ENCODE results near the gene LMOD2. TPM values are rescaled to one million over a fixed set of nuclear protein-coding genes. Genes with fewer than 3 reads are reported as not detected.

LMOD2 gene
- total RNA-seq, 2 donors from 2014 or later: not detected

- Histone ChIP-seq H3K36me3 (no peaks in the 10 kb centered on the region), H3K27me3 (replicated peaks; ENCODE audit: insufficient read depth) (no peaks in the 10 kb centered on the region), H3K4me3 (no peak overlapping the region), H3K27ac (no peak overlapping the region), H3K9me3 (no peaks in the 10 kb centered on the region), H3K4me1 (ENCODE audit: control insufficient read depth in 1 of 2, low read depth in 2 of 2) (no peaks in the 10 kb centered on the region)
- no peak for DNase-seq (ENCODE audit: low spot score)
- TF ChIP-seq, protein P1, sequence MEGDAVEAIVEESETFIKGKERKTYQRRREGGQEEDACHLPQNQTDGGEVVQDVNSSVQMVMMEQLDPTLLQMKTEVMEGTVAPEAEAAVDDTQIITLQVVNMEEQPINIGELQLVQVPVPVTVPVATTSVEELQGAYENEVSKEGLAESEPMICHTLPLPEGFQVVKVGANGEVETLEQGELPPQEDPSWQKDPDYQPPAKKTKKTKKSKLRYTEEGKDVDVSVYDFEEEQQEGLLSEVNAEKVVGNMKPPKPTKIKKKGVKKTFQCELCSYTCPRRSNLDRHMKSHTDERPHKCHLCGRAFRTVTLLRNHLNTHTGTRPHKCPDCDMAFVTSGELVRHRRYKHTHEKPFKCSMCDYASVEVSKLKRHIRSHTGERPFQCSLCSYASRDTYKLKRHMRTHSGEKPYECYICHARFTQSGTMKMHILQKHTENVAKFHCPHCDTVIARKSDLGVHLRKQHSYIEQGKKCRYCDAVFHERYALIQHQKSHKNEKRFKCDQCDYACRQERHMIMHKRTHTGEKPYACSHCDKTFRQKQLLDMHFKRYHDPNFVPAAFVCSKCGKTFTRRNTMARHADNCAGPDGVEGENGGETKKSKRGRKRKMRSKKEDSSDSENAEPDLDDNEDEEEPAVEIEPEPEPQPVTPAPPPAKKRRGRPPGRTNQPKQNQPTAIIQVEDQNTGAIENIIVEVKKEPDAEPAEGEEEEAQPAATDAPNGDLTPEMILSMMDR (IDR thresholded peaks at IDR 0.05): no peak
- no peak for ATAC-seq (ENCODE audit: insufficient number of reproducible peaks, low FRiP score, low read depth)
Observed at GRCh38 chr7:123656544-123657303, 1.1 kb downstream of the LMOD2 start.

DNA sequence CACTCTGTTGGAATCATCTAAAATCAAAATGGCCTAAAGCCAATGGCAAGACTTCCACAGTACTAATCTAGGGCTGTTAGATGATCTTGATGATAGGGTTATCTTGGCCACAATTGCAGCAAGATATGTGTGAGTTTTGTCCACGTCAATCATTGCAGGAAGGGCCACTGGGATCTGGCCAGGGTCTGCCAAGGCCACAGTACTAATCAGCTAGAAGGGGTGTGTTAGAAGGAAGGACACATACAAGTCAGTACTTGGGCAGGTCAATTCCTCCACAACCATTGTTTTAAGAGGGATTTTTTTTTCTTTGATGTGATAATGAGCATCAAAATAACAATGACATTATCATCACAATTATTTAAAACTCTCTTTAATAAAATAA, 1.6 kb downstream of the LMOD2 start:
- no peak for ATAC-seq (ENCODE audit: insufficient number of reproducible peaks, low FRiP score, low read depth)
- H3K27me3 ChIP-seq (replicated peaks; ENCODE audit: insufficient read depth): no peaks in the 10 kb centered on the region
- TF ChIP-seq, protein P1 (IDR thresholded peaks at IDR 0.05): no peak
- no peak overlapping the region for H3K27ac ChIP-seq
- no peak overlapping the region for H3K4me3 ChIP-seq
- H3K36me3 ChIP-seq: no peaks in the 10 kb centered on the region
- no peaks in the 10 kb centered on the region for H3K4me1 ChIP-seq (ENCODE audit: control insufficient read depth in 1 of 2, low read depth in 2 of 2)
- DNase-seq (ENCODE audit: low spot score): no peak
- no peaks in the 10 kb centered on the region for H3K9me3 ChIP-seq

- no peaks in the 10 kb centered on the region for H3K36me3 ChIP-seq
- H3K4me1 ChIP-seq (ENCODE audit: control insufficient read depth in 1 of 2, low read depth in 2 of 2): no peaks in the 10 kb centered on the region
- DNase-seq (ENCODE audit: low spot score) (no peak), ATAC-seq (ENCODE audit: insufficient number of reproducible peaks, low FRiP score, low read depth) (no peak)
- H3K4me3 ChIP-seq: no peak overlapping the region
- TF ChIP-seq, protein P1 (IDR thresholded peaks at IDR 0.05): no peak
- no peaks in the 10 kb centered on the region for H3K27me3 ChIP-seq (replicated peaks; ENCODE audit: insufficient read depth)
- H3K9me3 ChIP-seq: no peaks in the 10 kb centered on the region
- H3K27ac ChIP-seq: no peak overlapping the region
Observed at GRCh38 chr7:123658023-123658422, 2.4 kb downstream of the LMOD2 start.

GRCh38 chr7:123660514-123661354, 5.1 kb downstream of the LMOD2 start:
- TF ChIP-seq, protein P1 (IDR thresholded peaks at IDR 0.05): no peak
- no peaks in the 10 kb centered on the region for H3K36me3 ChIP-seq
- no peaks in the 10 kb centered on the region for H3K27me3 ChIP-seq (replicated peaks; ENCODE audit: insufficient read depth)
- H3K4me3 ChIP-seq: no peak overlapping the region
- DNase-seq (ENCODE audit: low spot score) (no peak), ATAC-seq (ENCODE audit: insufficient number of reproducible peaks, low FRiP score, low read depth) (no peak)
- no peaks in the 10 kb centered on the region for H3K9me3 ChIP-seq
- no peaks in the 10 kb centered on the region for H3K4me1 ChIP-seq (ENCODE audit: control insufficient read depth in 1 of 2, low read depth in 2 of 2)
- no peak overlapping the region for H3K27ac ChIP-seq

- TF ChIP-seq, protein P1 (IDR thresholded peaks at IDR 0.05): no peak
Observed at GRCh38 chr7:123661765-123662164, 6.1 kb downstream of the LMOD2 start.

More at GRCh38 chr7:123661765-123662164, 6.1 kb downstream of the LMOD2 start:
- Histone ChIP-seq H3K27ac (no peak overlapping the region), H3K4me1 (ENCODE audit: control insufficient read depth in 1 of 2, low read depth in 2 of 2) (no peaks in the 10 kb centered on the region), H3K9me3 (no peaks in the 10 kb centered on the region), H3K36me3 (no peaks in the 10 kb centered on the region), H3K4me3 (no peak overlapping the region), H3K27me3 (replicated peaks; ENCODE audit: insufficient read depth) (no peaks in the 10 kb centered on the region)
- ATAC-seq (ENCODE audit: insufficient number of reproducible peaks, low FRiP score, low read depth): no peak
- no peak for DNase-seq (ENCODE audit: low spot score)
